CD4-positive, CD25-positive, alpha-beta regulatory T cell (primary cell): ENCODE results near the gene MAP3K5. TPM values are rescaled to one million over a fixed set of nuclear protein-coding genes. Genes with fewer than 3 reads are reported as not detected.

Experiments used
- ATAC-seq, 2 donors: fragments of 150-1000 bp; cut with Tn5 transposase; one replicate each; pipeline ENCODE4 v1.10.0; 2021; ENCODE audit warnings: low read depth in 2 of 2, moderate number of reproducible peaks in 2 of 2, moderate library complexity in 1 of 2
- DNase-seq, 3 donors: peaks; one replicate each; pipeline versions ENCODE4 v3.0.0 to v3.0.0-alpha.2; 2012 to 2022; ENCODE audit warnings: mixed read lengths in 1 of 3
- H3K27ac ChIP-seq: one replicate; pipeline ENCODE4 v1.7.0; 2013; ENCODE audit warnings: mild to moderate bottlenecking, low read length; ENCODE audit not compliant: insufficient read depth, poor library complexity, severe bottlenecking
- H3K27me3 ChIP-seq: one replicate; pipeline ENCODE4 v1.7.0; 2013; ENCODE audit warnings: low read length; ENCODE audit not compliant: control insufficient read depth, insufficient read depth
- H3K36me3 ChIP-seq: one replicate; pipeline ENCODE4 v1.7.0; 2013; ENCODE audit warnings: mild to moderate bottlenecking, low read length, moderate library complexity; ENCODE audit not compliant: control insufficient read depth, insufficient read depth
- H3K4me1 ChIP-seq: 2 replicates; pipeline ENCODE4 v1.7.0; 2013; ENCODE audit warnings: mild to moderate bottlenecking, low read length; ENCODE audit not compliant: insufficient read depth, control insufficient read depth, poor library complexity, severe bottlenecking
- H3K4me3 ChIP-seq: one replicate; pipeline ENCODE4 v1.7.0; 2013; ENCODE audit warnings: low read depth, mild to moderate bottlenecking, low read length, moderate library complexity
- H3K9me3 ChIP-seq, 2 experiments: 1 replicate in 1 of 2; 2 replicates in 1 of 2; pipeline ENCODE4 v1.7.0; 2013; ENCODE audit warnings: low read length in 2 of 2, mild to moderate bottlenecking in 1 of 2, moderate library complexity in 1 of 2; ENCODE audit not compliant: control insufficient read depth in 2 of 2
- H3K27ac Mint-ChIP-seq, 3 donors: one replicate each; pipeline ENCODE4 v1.8.0; 2020 to 2022; ENCODE audit warnings: mild to moderate bottlenecking in 3 of 3, mixed read lengths in 3 of 3, moderate library complexity in 2 of 3
- H3K27me3 Mint-ChIP-seq: one replicate; pipeline ENCODE4 v1.8.0; 2022; ENCODE audit warnings: mild to moderate bottlenecking, mixed read lengths
- H3K36me3 Mint-ChIP-seq: one replicate; pipeline ENCODE4 v1.8.0; 2020; ENCODE audit warnings: mixed read lengths
- H3K4me1 Mint-ChIP-seq, 4 donors: one replicate each; pipeline ENCODE4 v1.8.0; 2020 to 2022; ENCODE audit warnings: mixed read lengths in 4 of 4, mild to moderate bottlenecking in 1 of 4
- H3K4me3 Mint-ChIP-seq, 4 donors: one replicate each; pipeline ENCODE4 v1.8.0; 2020 to 2022; ENCODE audit warnings: mild to moderate bottlenecking in 4 of 4, mixed read lengths in 4 of 4, moderate library complexity in 3 of 4
- H3K9me3 Mint-ChIP-seq, 7 donors: one replicate each; pipeline ENCODE4 v1.8.0; 2020 to 2022; ENCODE audit warnings: mixed read lengths in 7 of 7, mild to moderate bottlenecking in 3 of 7, moderate library complexity in 2 of 7
- polyA plus RNA-seq, 4 donors: library from polyadenylated mRNA; unstranded; fragments of 300-500 nt; fragmentation: Illumina TruSeq; gene quantifications; one replicate each; pipeline ENCODE4 v1.2.3, GENCODE V29; 2021
- total RNA-seq: library from RNA; stranded (reverse); gene quantifications from one replicate; pipeline ENCODE4 v1.2.3, GENCODE V29; 2022

The MAP3K5 gene
- total and polyA plus RNA-seq, 5 donors from 2014 or later: 14.4 to 44.0 (median 20.5) TPM

- DNase-seq (no peak), ATAC-seq (no peak)
- Mint-ChIP-seq H3K4me1 (peaks cover 0 to 26% (median 7%) of the 10 kb centered on the region in 4 donors), H3K4me3 (no peak overlapping the region), H3K27me3 (peaks cover 25% of the 10 kb centered on the region), H3K36me3 (no peaks in the 10 kb centered on the region), H3K9me3 (peaks cover 0 to 1% (median 0%) of the 10 kb centered on the region in 7 donors), H3K27ac (no peak overlapping the region)
- no peak overlapping the region for H3K4me3 ChIP-seq
- H3K9me3 ChIP-seq: no peaks in the 10 kb centered on the region
- H3K27ac ChIP-seq: no peak overlapping the region
- peaks cover 12% of the 10 kb centered on the region for H3K27me3 ChIP-seq
- no peaks in the 10 kb centered on the region for H3K4me1 ChIP-seq
- H3K36me3 ChIP-seq: no peaks in the 10 kb centered on the region
These were observed 264.4 kb downstream of the MAP3K5 start for GRCh38 chr6:136527831-136528230.

- no peak for ATAC-seq
- Mint-ChIP-seq H3K27ac (no peak overlapping the region), H3K4me1 (peaks cover 0 to 26% (median 7%) of the 10 kb centered on the region in 4 donors), H3K36me3 (no peaks in the 10 kb centered on the region), H3K4me3 (peak overlapping the region in 2 of 4 donors; percentile 32 to 80), H3K27me3 (peaks cover 26% of the 10 kb centered on the region), H3K9me3 (peaks cover 0 to 1% (median 0%) of the 10 kb centered on the region in 7 donors)
- Histone ChIP-seq H3K27me3 (peaks cover 12% of the 10 kb centered on the region), H3K9me3 (no peaks in the 10 kb centered on the region), H3K4me1 (no peaks in the 10 kb centered on the region), H3K27ac (no peak overlapping the region), H3K36me3 (no peaks in the 10 kb centered on the region), H3K4me3 (no peak overlapping the region)
- no peak for DNase-seq
These were observed 265.3 kb downstream of the MAP3K5 start for GRCh38 chr6:136526937-136527336.

- peaks cover 0 to 26% (median 7%) of the 10 kb centered on the region in 4 donors for H3K4me1 Mint-ChIP-seq
- Histone ChIP-seq H3K4me1 (no peaks in the 10 kb centered on the region), H3K27me3 (peaks cover 12% of the 10 kb centered on the region), H3K4me3 (no peak overlapping the region), H3K36me3 (no peaks in the 10 kb centered on the region), H3K27ac (no peak overlapping the region), H3K9me3 (no peaks in the 10 kb centered on the region)
- H3K9me3 Mint-ChIP-seq: peaks cover 0 to 1% (median 0%) of the 10 kb centered on the region in 7 donors
- DNase-seq (peak in 2 of 3 donors; percentile 8 to 72), ATAC-seq (peak; percentile 62 to 74)
- no peaks in the 10 kb centered on the region for H3K36me3 Mint-ChIP-seq
- peak overlapping the region; percentile 32 to 80 (median 60) for H3K4me3 Mint-ChIP-seq
- H3K27me3 Mint-ChIP-seq: peaks cover 28% of the 10 kb centered on the region
- peak overlapping the region in 2 of 3 donors; percentile 48 to 74 for H3K27ac Mint-ChIP-seq
These were observed 265.9 kb downstream of the MAP3K5 start for GRCh38 chr6:136526196-136526930.

- no peak for DNase-seq
- Mint-ChIP-seq H3K4me1 (peaks cover 0 to 26% (median 7%) of the 10 kb centered on the region in 4 donors), H3K9me3 (peaks cover 0 to 1% (median 0%) of the 10 kb centered on the region in 7 donors), H3K36me3 (no peaks in the 10 kb centered on the region), H3K27me3 (peaks cover 34% of the 10 kb centered on the region), H3K27ac (peak overlapping the region in 1 of 3 donors; percentile 74), H3K4me3 (peak overlapping the region in 3 of 4 donors; percentile 32 to 80 (median 50))
- H3K4me3 ChIP-seq: no peak overlapping the region
- peaks cover 12% of the 10 kb centered on the region for H3K27me3 ChIP-seq
- no peaks in the 10 kb centered on the region for H3K4me1 ChIP-seq
- no peaks in the 10 kb centered on the region for H3K36me3 ChIP-seq
- H3K27ac ChIP-seq: no peak overlapping the region
- no peaks in the 10 kb centered on the region for H3K9me3 ChIP-seq
- no peak for ATAC-seq
These were observed 266.6 kb downstream of the MAP3K5 start for GRCh38 chr6:136525586-136526195.

- Histone ChIP-seq H3K9me3 (no peaks in the 10 kb centered on the region), H3K36me3 (no peaks in the 10 kb centered on the region), H3K27me3 (peaks cover 14% of the 10 kb centered on the region), H3K27ac (no peak overlapping the region), H3K4me3 (no peak overlapping the region), H3K4me1 (no peaks in the 10 kb centered on the region)
- H3K9me3 Mint-ChIP-seq: peaks cover 0 to 1% (median 0%) of the 10 kb centered on the region in 7 donors
- H3K27me3 Mint-ChIP-seq: peaks cover 34% of the 10 kb centered on the region
- H3K4me1 Mint-ChIP-seq: peaks cover 0 to 26% (median 7%) of the 10 kb centered on the region in 4 donors
- H3K4me3 Mint-ChIP-seq: no peak overlapping the region
- no peaks in the 10 kb centered on the region for H3K36me3 Mint-ChIP-seq
- DNase-seq (no peak), ATAC-seq (peak in 1 of 2 donors; percentile 38)
- no peak overlapping the region for H3K27ac Mint-ChIP-seq
These were observed 267.3 kb downstream of the MAP3K5 start for GRCh38 chr6:136524936-136525413.

- Mint-ChIP-seq H3K27me3 (peaks cover 38% of the 10 kb centered on the region), H3K4me1 (peaks cover 0 to 26% (median 7%) of the 10 kb centered on the region in 4 donors), H3K36me3 (no peaks in the 10 kb centered on the region), H3K9me3 (no peaks in the 10 kb centered on the region), H3K27ac (peak overlapping the region in 1 of 3 donors; percentile 34), H3K4me3 (no peak overlapping the region)
- DNase-seq: no peak
- peaks cover 12% of the 10 kb centered on the region for H3K27me3 ChIP-seq
- no peak for ATAC-seq
- no peaks in the 10 kb centered on the region for H3K9me3 ChIP-seq
- no peaks in the 10 kb centered on the region for H3K36me3 ChIP-seq
- H3K4me3 ChIP-seq: no peak overlapping the region
- no peak overlapping the region for H3K27ac ChIP-seq
- no peaks in the 10 kb centered on the region for H3K4me1 ChIP-seq
These were observed 267.8 kb downstream of the MAP3K5 start for GRCh38 chr6:136524339-136524935.

- H3K27me3 Mint-ChIP-seq: peaks cover 39% of the 10 kb centered on the region
- no peaks in the 10 kb centered on the region for H3K9me3 ChIP-seq
- H3K27ac Mint-ChIP-seq: no peak overlapping the region
- no peaks in the 10 kb centered on the region for H3K9me3 Mint-ChIP-seq
- peaks cover 10% of the 10 kb centered on the region for H3K27me3 ChIP-seq
- peaks cover 0 to 26% (median 7%) of the 10 kb centered on the region in 4 donors for H3K4me1 Mint-ChIP-seq
- H3K36me3 Mint-ChIP-seq: no peaks in the 10 kb centered on the region
- no peak overlapping the region for H3K4me3 ChIP-seq
- H3K4me1 ChIP-seq: no peaks in the 10 kb centered on the region
- DNase-seq (no peak), ATAC-seq (no peak)
- H3K36me3 ChIP-seq: no peaks in the 10 kb centered on the region
- no peak overlapping the region for H3K27ac ChIP-seq
- H3K4me3 Mint-ChIP-seq: no peak overlapping the region
These were observed 269.1 kb downstream of the MAP3K5 start for GRCh38 chr6:136523196-136523595.
